ENCODE measurements around the gene MGLL.

MGLL gene

DNA sequence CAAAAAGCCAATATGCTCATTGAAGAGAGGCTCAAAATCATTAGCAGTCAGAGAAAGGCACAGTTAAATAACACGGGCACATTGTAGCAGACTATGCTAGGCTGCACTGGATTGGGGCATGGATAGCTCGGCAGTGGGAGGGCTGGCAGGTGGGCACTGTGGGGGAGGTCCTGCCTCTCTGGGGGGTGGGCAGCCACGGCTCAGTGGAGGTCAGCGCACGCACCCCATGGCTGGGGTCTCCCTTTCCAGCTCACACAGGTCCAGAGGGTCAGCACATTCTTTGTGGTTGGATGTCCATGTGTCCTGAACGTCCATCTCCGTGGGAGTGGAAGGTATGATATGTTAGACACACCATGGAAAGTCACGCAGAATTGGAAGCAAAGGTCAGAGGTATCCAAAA, 18.4 kb upstream of the MGLL start:
- H3K4me2 ChIP-seq (ENCODE audit: low read length) = no peak overlapping the region
- TF ChIP-seq, protein P1, sequence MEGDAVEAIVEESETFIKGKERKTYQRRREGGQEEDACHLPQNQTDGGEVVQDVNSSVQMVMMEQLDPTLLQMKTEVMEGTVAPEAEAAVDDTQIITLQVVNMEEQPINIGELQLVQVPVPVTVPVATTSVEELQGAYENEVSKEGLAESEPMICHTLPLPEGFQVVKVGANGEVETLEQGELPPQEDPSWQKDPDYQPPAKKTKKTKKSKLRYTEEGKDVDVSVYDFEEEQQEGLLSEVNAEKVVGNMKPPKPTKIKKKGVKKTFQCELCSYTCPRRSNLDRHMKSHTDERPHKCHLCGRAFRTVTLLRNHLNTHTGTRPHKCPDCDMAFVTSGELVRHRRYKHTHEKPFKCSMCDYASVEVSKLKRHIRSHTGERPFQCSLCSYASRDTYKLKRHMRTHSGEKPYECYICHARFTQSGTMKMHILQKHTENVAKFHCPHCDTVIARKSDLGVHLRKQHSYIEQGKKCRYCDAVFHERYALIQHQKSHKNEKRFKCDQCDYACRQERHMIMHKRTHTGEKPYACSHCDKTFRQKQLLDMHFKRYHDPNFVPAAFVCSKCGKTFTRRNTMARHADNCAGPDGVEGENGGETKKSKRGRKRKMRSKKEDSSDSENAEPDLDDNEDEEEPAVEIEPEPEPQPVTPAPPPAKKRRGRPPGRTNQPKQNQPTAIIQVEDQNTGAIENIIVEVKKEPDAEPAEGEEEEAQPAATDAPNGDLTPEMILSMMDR (IDR thresholded peaks at IDR 0.05) = no peak
- H3K9ac ChIP-seq = no peak overlapping the region
- no peak overlapping the region for H3K4me3 ChIP-seq (ENCODE audit: low read depth, low read length)
- no peaks in the 10 kb centered on the region for H3K9me3 ChIP-seq (ENCODE audit: control insufficient read depth, low read length)
- H3K79me2 ChIP-seq = no peaks in the 10 kb centered on the region
- no peaks in the 10 kb centered on the region for H3K27me3 ChIP-seq (ENCODE audit: control insufficient read depth, insufficient read depth, low read length)
- no peak overlapping the region for H2AFZ ChIP-seq
- H3K27ac ChIP-seq = no peak overlapping the region
- no peaks in the 10 kb centered on the region for H3K4me1 ChIP-seq
- H3K36me3 ChIP-seq (ENCODE audit: control insufficient read depth, insufficient read depth, low read length) = no peaks in the 10 kb centered on the region

DNA sequence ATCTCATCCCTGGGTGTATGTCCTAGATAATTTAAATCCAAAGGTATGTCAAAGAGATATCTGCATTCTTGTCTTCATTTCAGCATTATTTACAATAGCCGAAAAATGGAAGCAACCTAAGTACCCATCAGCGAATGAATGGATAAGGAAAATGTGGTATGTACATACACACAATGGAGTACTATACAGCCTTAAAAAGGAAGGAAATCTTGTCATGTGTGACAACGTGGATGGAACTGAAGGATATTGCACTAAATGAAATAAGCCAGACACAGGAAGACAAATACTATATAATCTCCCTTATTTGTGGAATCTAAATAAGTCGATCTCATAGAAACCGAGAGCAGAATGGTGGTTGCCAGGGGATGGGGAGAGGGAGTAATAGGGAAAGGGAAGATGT, 16.8 kb upstream of the MGLL start:
- H3K4me3 ChIP-seq (ENCODE audit: low read depth, low read length) = no peak overlapping the region
- TF ChIP-seq, protein P1 (IDR thresholded peaks at IDR 0.05) = no peak
- H3K9me3 ChIP-seq (ENCODE audit: control insufficient read depth, low read length) = no peaks in the 10 kb centered on the region
- no peaks in the 10 kb centered on the region for H3K36me3 ChIP-seq (ENCODE audit: control insufficient read depth, insufficient read depth, low read length)
- no peaks in the 10 kb centered on the region for H3K79me2 ChIP-seq
- H3K27ac ChIP-seq = no peak overlapping the region
- H2AFZ ChIP-seq = no peak overlapping the region
- H3K4me1 ChIP-seq = no peaks in the 10 kb centered on the region
- H3K4me2 ChIP-seq (ENCODE audit: low read length) = no peak overlapping the region
- no peak overlapping the region for H3K9ac ChIP-seq
- no peaks in the 10 kb centered on the region for H3K27me3 ChIP-seq (ENCODE audit: control insufficient read depth, insufficient read depth, low read length)

DNA sequence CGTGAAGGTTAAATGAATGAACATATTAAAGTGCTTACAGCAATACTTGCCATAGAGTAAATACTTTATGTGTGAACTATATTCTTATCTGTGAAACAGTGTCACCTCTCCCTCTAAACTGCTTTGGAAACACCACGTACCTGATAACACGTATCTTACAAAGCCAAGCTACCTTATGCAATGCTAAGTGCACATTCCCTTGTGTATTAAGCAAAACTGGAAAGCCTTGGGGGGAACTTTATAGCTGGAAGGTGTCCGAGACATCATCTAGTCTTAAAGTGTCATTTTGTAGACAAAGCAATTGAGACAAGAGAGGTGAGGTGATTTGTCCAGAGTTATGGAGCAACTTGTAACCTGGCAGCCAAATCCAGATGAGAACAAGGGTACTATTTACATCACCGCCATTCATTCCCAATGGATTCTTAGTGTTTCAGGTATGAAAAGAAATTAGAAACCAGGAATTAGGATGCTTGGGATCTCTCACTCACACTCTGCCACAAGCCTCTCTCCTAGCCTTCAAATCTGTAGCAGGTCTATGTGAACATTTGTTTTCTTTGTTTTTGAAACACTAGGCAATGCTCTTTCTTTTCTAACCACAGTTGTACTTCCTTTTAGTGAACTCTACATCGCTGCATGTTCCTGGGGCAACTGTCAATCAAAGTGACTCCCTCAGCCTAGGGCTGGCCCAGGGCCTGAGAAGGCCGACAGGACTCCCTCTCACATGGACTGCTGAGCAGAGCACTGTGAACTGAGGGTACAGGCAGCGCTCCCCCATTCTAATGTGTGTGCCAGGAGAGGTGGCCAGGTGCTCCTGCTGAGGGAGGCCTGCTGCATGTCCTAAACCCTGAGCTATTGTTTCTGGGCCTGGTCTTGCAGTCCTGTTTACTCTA, 13.9 kb upstream of the MGLL start:
- H3K4me3 ChIP-seq (ENCODE audit: low read depth, low read length) = no peak overlapping the region
- H3K9ac ChIP-seq = no peak overlapping the region
- H3K9me3 ChIP-seq (ENCODE audit: control insufficient read depth, low read length) = no peaks in the 10 kb centered on the region
- TF ChIP-seq, protein P1 (IDR thresholded peaks at IDR 0.05) = no peak
- H3K36me3 ChIP-seq (ENCODE audit: control insufficient read depth, insufficient read depth, low read length) = no peaks in the 10 kb centered on the region
- H3K27me3 ChIP-seq (ENCODE audit: control insufficient read depth, insufficient read depth, low read length) = no peaks in the 10 kb centered on the region
- H2AFZ ChIP-seq = no peak overlapping the region
- peaks cover 2% of the 10 kb centered on the region for H3K4me1 ChIP-seq
- no peaks in the 10 kb centered on the region for H3K79me2 ChIP-seq
- H3K27ac ChIP-seq = no peak overlapping the region
- H3K4me2 ChIP-seq (ENCODE audit: low read length) = no peak overlapping the region

DNA sequence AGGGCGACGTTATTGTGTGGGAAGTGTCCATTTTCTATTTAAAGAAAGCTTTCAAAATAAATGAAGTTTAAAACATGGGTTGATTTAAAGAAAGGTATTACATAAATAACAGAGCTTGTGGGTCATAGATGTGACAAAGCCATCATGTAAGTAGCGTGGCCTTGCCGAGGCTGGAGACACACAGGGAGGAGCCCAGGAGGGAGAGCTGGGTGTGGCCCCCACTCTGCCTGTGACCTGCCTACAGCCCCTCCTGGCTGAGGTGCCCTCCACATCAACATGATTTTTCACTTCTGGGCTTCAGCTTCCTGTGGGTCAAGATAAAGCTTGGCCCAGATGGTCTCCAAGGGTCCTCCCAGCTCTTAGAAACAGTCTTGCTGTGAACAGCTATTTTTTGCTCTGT, 12.5 kb upstream of the MGLL start:
- Histone ChIP-seq H3K27ac (no peak overlapping the region), H3K9ac (no peak overlapping the region), H3K4me3 (ENCODE audit: low read depth, low read length) (no peak overlapping the region), H3K9me3 (ENCODE audit: control insufficient read depth, low read length) (no peaks in the 10 kb centered on the region), H2AFZ (no peak overlapping the region), H3K79me2 (no peaks in the 10 kb centered on the region), H3K27me3 (ENCODE audit: control insufficient read depth, insufficient read depth, low read length) (no peaks in the 10 kb centered on the region), H3K4me2 (ENCODE audit: low read length) (no peak overlapping the region), H3K4me1 (peaks cover 2% of the 10 kb centered on the region), H3K36me3 (ENCODE audit: control insufficient read depth, insufficient read depth, low read length) (no peaks in the 10 kb centered on the region)
- TF ChIP-seq, protein P1 (IDR thresholded peaks at IDR 0.05) = no peak
